Measurements from ENCODE around the gene RHBDL3. TPM values are rescaled to one million over a fixed set of nuclear protein-coding genes. Genes with fewer than 3 reads are reported as not detected.
A peak's percentile ranks its signal among the peaks of the same experiment; 100 is the strongest.

The RHBDL3 gene
- total and polyA plus RNA-seq, 4 donors: 0.02 to 0.17 (median 0.05) TPM; not detected in 1

DNA sequence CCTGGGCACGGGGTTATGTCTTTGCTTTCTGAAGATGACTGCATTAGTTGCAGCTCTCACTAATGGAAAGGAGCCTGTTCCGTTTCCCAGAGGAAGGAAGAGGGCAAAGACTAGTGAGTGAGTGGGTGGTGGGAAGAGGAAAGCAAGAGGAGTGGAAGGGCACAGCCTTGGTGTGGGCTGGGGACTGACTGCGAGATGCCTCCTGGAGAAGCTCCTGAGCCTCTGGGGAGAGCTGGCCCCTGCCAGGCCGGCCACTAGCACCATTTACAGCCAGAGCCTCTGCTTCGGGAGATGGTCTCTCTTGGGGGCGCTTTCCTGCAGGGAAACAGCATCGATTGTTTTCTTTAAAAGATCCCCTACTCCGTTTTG is 825 bp upstream of the RHBDL3 start:
- 18% methylated on average over 8 of the region's 8 CpGs for WGBS
- no peaks in the 10 kb centered on the region for H3K36me3 ChIP-seq (ENCODE audit: control insufficient read depth in 4 of 4, insufficient read depth in 3 of 4, low read depth in 1 of 4, low read length in 3 of 4)
- no peak for DNase-seq (ENCODE audit: low spot score)
- no peak overlapping the region for H3K27ac ChIP-seq (ENCODE audit: low read depth in 1 of 2, low read length in 2 of 2)
- TF ChIP-seq, protein P1, sequence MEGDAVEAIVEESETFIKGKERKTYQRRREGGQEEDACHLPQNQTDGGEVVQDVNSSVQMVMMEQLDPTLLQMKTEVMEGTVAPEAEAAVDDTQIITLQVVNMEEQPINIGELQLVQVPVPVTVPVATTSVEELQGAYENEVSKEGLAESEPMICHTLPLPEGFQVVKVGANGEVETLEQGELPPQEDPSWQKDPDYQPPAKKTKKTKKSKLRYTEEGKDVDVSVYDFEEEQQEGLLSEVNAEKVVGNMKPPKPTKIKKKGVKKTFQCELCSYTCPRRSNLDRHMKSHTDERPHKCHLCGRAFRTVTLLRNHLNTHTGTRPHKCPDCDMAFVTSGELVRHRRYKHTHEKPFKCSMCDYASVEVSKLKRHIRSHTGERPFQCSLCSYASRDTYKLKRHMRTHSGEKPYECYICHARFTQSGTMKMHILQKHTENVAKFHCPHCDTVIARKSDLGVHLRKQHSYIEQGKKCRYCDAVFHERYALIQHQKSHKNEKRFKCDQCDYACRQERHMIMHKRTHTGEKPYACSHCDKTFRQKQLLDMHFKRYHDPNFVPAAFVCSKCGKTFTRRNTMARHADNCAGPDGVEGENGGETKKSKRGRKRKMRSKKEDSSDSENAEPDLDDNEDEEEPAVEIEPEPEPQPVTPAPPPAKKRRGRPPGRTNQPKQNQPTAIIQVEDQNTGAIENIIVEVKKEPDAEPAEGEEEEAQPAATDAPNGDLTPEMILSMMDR (IDR thresholded peaks at IDR 0.05; ENCODE audit: low read depth, low read length, missing input control): no peak
- TF ChIP-seq FOXA1 (IDR thresholded peaks at IDR 0.05) (no peak), EGR1 (IDR thresholded peaks at IDR 0.05; ENCODE audit: low read depth in 2 of 2) (no peak), NR2F2 (IDR thresholded peaks at IDR 0.05) (no peak), RAD21 (IDR thresholded peaks at IDR 0.05) (no peak), TAF1 (conservative IDR thresholded peaks at IDR 0.05) (no peak)
- TF ChIP-seq, protein P2, sequence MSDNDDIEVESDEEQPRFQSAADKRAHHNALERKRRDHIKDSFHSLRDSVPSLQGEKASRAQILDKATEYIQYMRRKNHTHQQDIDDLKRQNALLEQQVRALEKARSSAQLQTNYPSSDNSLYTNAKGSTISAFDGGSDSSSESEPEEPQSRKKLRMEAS (IDR thresholded peaks at IDR 0.05): no peak
- no peak overlapping the region for H3K9ac ChIP-seq (ENCODE audit: low read depth in 1 of 2, low read length in 2 of 2)
- H3K27me3 ChIP-seq (ENCODE audit: control insufficient read depth in 4 of 4, insufficient read depth in 4 of 4, low read length in 3 of 4): peaks cover 0 to 10% (median under 1%) of the 10 kb centered on the region in 4 donors
- no peaks in the 10 kb centered on the region for H3K9me3 ChIP-seq (ENCODE audit: control insufficient read depth in 4 of 4, low read length in 3 of 4)
- H3K4me1 ChIP-seq (ENCODE audit: control insufficient read depth in 4 of 4, insufficient read depth in 4 of 4, low read length in 3 of 4): peaks cover 8 to 16% (median 8%) of the 10 kb centered on the region in 4 donors
- H3K4me3 ChIP-seq (ENCODE audit: low read depth in 1 of 3, low read length in 3 of 3): no peak overlapping the region

DNA sequence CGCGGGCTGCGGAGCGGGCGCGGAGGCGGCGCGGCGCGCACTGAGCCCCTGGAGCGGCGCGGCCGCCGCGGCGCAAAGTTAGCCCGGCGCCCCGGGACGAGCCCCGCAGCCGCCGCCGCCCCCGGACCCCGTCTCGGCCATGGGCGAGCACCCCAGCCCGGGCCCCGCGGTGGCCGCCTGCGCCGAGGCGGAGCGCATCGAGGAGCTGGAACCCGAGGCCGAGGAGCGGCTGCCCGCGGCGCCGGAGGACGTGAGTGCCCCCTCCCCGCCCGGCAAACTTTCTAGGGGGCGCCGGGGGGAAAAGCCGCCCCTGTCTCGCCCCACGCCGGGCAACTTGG is 388 bp downstream of the RHBDL3 start:
- Histone ChIP-seq H3K9ac (ENCODE audit: low read depth in 1 of 2, low read length in 2 of 2) (no peak overlapping the region), H3K36me3 (ENCODE audit: control insufficient read depth in 4 of 4, insufficient read depth in 3 of 4, low read depth in 1 of 4, low read length in 3 of 4) (no peaks in the 10 kb centered on the region), H3K4me1 (ENCODE audit: control insufficient read depth in 4 of 4, insufficient read depth in 4 of 4, low read length in 3 of 4) (peaks cover 8 to 16% (median 8%) of the 10 kb centered on the region in 4 donors), H3K9me3 (ENCODE audit: control insufficient read depth in 4 of 4, low read length in 3 of 4) (no peaks in the 10 kb centered on the region), H3K27ac (ENCODE audit: low read depth in 1 of 2, low read length in 2 of 2) (no peak overlapping the region), H3K27me3 (ENCODE audit: control insufficient read depth in 4 of 4, insufficient read depth in 4 of 4, low read length in 3 of 4) (peaks cover 0 to 15% (median under 1%) of the 10 kb centered on the region in 4 donors), H3K4me3 (ENCODE audit: low read depth in 1 of 3, low read length in 3 of 3) (peak overlapping the region in 2 of 3 donors; percentile 58 to 64)
- WGBS: under 1% methylated on average over 55 of the region's 55 CpGs
- TF ChIP-seq NR2F2 (IDR thresholded peaks at IDR 0.05): no peak
- no peak for TF ChIP-seq RXRA (IDR thresholded peaks at IDR 0.05)
- TF ChIP-seq GABPA (IDR thresholded peaks at IDR 0.05 in 1 of 2, conservative IDR thresholded peaks at IDR 0.05 in 1 of 2): no peak
- TF ChIP-seq FOXA2 (IDR thresholded peaks at IDR 0.05): no peak
- TF ChIP-seq HNF4A (conservative IDR thresholded peaks at IDR 0.05): no peak
- TF ChIP-seq TAF1 (conservative IDR thresholded peaks at IDR 0.05): no peak
- TF ChIP-seq JUND (IDR thresholded peaks at IDR 0.05): no peak
- TF ChIP-seq, protein P3, sequence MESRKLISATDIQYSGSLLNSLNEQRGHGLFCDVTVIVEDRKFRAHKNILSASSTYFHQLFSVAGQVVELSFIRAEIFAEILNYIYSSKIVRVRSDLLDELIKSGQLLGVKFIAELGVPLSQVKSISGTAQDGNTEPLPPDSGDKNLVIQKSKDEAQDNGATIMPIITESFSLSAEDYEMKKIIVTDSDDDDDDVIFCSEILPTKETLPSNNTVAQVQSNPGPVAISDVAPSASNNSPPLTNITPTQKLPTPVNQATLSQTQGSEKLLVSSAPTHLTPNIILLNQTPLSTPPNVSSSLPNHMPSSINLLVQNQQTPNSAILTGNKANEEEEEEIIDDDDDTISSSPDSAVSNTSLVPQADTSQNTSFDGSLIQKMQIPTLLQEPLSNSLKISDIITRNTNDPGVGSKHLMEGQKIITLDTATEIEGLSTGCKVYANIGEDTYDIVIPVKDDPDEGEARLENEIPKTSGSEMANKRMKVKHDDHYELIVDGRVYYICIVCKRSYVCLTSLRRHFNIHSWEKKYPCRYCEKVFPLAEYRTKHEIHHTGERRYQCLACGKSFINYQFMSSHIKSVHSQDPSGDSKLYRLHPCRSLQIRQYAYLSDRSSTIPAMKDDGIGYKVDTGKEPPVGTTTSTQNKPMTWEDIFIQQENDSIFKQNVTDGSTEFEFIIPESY (IDR thresholded peaks at IDR 0.05): no peak
- TF ChIP-seq, protein P4, sequence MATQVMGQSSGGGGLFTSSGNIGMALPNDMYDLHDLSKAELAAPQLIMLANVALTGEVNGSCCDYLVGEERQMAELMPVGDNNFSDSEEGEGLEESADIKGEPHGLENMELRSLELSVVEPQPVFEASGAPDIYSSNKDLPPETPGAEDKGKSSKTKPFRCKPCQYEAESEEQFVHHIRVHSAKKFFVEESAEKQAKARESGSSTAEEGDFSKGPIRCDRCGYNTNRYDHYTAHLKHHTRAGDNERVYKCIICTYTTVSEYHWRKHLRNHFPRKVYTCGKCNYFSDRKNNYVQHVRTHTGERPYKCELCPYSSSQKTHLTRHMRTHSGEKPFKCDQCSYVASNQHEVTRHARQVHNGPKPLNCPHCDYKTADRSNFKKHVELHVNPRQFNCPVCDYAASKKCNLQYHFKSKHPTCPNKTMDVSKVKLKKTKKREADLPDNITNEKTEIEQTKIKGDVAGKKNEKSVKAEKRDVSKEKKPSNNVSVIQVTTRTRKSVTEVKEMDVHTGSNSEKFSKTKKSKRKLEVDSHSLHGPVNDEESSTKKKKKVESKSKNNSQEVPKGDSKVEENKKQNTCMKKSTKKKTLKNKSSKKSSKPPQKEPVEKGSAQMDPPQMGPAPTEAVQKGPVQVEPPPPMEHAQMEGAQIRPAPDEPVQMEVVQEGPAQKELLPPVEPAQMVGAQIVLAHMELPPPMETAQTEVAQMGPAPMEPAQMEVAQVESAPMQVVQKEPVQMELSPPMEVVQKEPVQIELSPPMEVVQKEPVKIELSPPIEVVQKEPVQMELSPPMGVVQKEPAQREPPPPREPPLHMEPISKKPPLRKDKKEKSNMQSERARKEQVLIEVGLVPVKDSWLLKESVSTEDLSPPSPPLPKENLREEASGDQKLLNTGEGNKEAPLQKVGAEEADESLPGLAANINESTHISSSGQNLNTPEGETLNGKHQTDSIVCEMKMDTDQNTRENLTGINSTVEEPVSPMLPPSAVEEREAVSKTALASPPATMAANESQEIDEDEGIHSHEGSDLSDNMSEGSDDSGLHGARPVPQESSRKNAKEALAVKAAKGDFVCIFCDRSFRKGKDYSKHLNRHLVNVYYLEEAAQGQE (IDR thresholded peaks at IDR 0.05): no peak
- TF ChIP-seq, protein P1 (IDR thresholded peaks at IDR 0.05; ENCODE audit: low read depth, low read length, missing input control): no peak
- DNase-seq (ENCODE audit: low spot score): no peak
